ENCODE measurements around the gene ARMC12. TPM values are rescaled to one million over a fixed set of nuclear protein-coding genes. Genes with fewer than 3 reads are reported as not detected.

ARMC12 gene
- total and polyA plus RNA-seq, 2 of the 13 experiments (the other 11 are each of a cell fraction or from before 2014, with no cell fraction given): 1.3 TPM; not detected in 1

DNA sequence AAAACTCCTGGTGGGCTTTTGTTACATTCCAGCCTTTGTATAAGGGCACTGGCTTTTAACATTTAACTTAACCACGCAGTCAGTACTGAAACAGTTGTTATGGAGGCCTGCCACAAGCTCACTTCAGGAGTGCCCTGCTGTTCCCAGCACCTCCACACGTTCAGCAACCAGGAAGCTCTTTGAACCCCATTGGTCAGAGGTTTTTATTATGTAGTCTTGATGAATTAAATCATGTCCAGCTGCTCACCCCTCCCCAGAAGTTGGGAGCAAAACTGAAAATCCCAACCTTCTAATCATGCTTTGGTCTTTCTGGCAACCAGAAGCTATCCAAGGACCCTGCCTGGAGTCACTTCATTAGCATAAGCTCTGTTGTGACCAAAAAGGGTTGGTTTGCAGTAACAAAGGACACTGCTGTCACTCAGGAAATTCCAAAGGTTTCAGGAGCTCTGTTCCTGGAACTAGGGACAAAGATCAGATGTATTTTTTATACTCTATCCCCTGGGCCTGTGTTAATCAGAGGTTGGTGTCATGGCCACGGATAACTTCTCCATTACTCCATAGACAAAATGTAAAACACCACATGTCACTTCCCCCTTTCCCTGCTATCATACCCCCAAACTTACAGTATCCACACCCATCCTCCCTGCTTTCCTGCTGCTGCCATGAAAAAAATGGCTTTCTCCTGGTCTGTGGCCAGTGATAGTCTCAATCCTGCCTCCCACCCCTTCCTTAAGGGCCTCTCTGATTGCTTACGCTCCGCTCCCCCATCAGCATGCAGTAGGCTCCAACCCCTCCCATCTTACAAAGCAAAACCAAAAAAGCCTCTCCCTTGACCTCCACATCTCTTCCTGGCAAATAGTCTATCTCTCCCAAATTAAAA lies 3.1 kb downstream of the ARMC12 start (continued):
- TF ChIP-seq, protein P1, sequence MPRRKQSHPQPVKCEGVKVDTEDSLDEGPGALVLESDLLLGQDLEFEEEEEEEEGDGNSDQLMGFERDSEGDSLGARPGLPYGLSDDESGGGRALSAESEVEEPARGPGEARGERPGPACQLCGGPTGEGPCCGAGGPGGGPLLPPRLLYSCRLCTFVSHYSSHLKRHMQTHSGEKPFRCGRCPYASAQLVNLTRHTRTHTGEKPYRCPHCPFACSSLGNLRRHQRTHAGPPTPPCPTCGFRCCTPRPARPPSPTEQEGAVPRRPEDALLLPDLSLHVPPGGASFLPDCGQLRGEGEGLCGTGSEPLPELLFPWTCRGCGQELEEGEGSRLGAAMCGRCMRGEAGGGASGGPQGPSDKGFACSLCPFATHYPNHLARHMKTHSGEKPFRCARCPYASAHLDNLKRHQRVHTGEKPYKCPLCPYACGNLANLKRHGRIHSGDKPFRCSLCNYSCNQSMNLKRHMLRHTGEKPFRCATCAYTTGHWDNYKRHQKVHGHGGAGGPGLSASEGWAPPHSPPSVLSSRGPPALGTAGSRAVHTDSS (CRISPR knock-in tag; conservative IDR thresholded peaks at IDR 0.05): no peak
- TF ChIP-seq, protein P2, sequence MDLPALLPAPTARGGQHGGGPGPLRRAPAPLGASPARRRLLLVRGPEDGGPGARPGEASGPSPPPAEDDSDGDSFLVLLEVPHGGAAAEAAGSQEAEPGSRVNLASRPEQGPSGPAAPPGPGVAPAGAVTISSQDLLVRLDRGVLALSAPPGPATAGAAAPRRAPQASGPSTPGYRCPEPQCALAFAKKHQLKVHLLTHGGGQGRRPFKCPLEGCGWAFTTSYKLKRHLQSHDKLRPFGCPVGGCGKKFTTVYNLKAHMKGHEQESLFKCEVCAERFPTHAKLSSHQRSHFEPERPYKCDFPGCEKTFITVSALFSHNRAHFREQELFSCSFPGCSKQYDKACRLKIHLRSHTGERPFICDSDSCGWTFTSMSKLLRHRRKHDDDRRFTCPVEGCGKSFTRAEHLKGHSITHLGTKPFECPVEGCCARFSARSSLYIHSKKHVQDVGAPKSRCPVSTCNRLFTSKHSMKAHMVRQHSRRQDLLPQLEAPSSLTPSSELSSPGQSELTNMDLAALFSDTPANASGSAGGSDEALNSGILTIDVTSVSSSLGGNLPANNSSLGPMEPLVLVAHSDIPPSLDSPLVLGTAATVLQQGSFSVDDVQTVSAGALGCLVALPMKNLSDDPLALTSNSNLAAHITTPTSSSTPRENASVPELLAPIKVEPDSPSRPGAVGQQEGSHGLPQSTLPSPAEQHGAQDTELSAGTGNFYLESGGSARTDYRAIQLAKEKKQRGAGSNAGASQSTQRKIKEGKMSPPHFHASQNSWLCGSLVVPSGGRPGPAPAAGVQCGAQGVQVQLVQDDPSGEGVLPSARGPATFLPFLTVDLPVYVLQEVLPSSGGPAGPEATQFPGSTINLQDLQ (CRISPR knock-in tag; IDR thresholded peaks at IDR 0.05): no peak
- TF ChIP-seq SMYD3 (CRISPR knock-in tag; IDR thresholded peaks at IDR 0.05) (0 out of 2 replicates have a peak, but pooled peaks have one; percentile 55), RNF2 (conservative IDR thresholded peaks at IDR 0.05; ENCODE audit: low read depth) (no peak), THAP11 (CRISPR knock-in tag; IDR thresholded peaks at IDR 0.05) (0 out of 2 replicates have a peak, but pooled peaks have one; percentile 12), REXO4 (CRISPR knock-in tag; IDR thresholded peaks at IDR 0.05; ENCODE audit: borderline replicate concordance) (no peak), ZNF232 (CRISPR knock-in tag; IDR thresholded peaks at IDR 0.05; ENCODE audit: borderline replicate concordance) (no peak), ZSCAN20 (CRISPR knock-in tag; IDR thresholded peaks at IDR 0.05; ENCODE audit: borderline replicate concordance) (peak; percentile 77; the same call in 1 of the 2 replicates), ZNF83 (CRISPR knock-in tag; IDR thresholded peaks at IDR 0.05; ENCODE audit: borderline replicate concordance) (no peak), MTA3 (CRISPR knock-in tag; IDR thresholded peaks at IDR 0.05) (no peak), ZFAT (CRISPR knock-in tag; conservative IDR thresholded peaks at IDR 0.05) (no peak), HNRNPUL1 (IDR thresholded peaks at IDR 0.05; ENCODE audit: low read depth, low read length) (no peak), RFX3 (CRISPR knock-in tag; IDR thresholded peaks at IDR 0.05) (no peak), ZNF251 (CRISPR knock-in tag; IDR thresholded peaks at IDR 0.05) (no peak), HDAC2 (CRISPR knock-in tag; IDR thresholded peaks at IDR 0.05) (peak; percentile 45; the same call in 1 of the 2 replicates), NR2F1 (CRISPR knock-in tag; IDR thresholded peaks at IDR 0.05) (0 out of 4 replicates have a peak, but pooled peaks of 1 of the 2 experiments have one; percentile 10), CENPX (CRISPR knock-in tag; IDR thresholded peaks at IDR 0.05) (no peak)
- TF ChIP-seq, protein P3, sequence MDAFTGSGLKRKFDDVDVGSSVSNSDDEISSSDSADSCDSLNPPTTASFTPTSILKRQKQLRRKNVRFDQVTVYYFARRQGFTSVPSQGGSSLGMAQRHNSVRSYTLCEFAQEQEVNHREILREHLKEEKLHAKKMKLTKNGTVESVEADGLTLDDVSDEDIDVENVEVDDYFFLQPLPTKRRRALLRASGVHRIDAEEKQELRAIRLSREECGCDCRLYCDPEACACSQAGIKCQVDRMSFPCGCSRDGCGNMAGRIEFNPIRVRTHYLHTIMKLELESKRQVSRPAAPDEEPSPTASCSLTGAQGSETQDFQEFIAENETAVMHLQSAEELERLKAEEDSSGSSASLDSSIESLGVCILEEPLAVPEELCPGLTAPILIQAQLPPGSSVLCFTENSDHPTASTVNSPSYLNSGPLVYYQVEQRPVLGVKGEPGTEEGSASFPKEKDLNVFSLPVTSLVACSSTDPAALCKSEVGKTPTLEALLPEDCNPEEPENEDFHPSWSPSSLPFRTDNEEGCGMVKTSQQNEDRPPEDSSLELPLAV (CRISPR knock-in tag; conservative IDR thresholded peaks at IDR 0.05; ENCODE audit: low read depth): no peak

Data from HepG2 (cell line).